T follicular helper cell (primary cell): ENCODE data around the gene STK4.

Experiments used
- DNase-seq: peaks from one replicate; pipeline ENCODE4 v3.0.0-alpha.2; 2020; ENCODE audit warnings: low read depth

STK4 gene

DNA sequence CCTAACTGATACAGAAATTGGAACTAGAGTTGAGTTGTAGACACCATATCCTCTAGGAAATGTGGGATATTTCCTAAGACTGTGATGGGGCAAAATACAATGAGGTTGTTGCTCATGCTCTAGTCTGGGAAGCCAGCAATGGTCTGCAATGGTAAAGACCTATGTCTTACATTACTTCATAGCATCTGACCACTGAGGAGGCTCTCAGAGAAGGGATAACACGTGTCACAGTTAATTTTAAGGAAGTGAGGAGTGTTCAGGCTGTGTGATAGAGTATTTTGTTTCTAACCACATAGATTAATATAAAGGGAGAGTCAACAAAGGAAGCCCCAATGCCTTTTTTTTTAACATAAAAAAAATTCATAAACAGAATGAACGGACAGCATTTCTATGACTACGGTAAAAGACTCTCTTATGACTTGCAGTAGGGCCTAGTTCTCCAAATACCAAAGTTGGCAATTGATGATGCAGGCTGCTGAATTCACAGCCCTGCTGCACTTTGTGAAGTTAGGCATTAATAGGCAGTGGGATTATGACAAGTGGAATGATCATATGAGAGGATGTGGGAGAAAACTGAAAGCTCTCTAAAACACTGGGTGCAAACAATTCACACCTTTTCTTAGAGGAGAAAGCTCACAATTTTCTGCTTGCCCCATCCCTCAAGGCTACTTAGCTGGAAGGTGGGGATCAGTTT is 120.9 kb downstream of the STK4 start:
- DNase-seq: no peak

GRCh38 chr20:45087814-45088213 is 121.5 kb downstream of the STK4 start:
- DNase-seq: no peak

DNA sequence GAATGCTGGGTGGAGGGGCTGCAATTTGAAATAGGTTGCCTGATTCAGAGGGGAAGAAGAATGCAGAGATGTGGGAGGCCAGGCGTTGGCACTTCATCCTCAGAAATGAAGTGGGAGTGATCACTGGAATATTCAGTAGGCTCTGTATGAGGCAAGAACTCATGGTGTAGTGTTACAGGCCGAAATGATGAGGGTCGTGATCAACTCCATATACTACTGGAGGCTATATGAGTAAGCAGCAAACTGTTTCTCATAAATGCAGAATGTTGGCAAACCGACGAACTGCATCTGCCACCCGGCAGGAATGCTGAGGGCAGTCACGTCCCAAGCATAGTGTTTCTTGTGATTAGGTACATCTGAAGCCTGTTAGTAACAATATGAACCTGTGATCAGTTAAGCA is 121.9 kb downstream of the STK4 start:
- no peak for DNase-seq

DNA sequence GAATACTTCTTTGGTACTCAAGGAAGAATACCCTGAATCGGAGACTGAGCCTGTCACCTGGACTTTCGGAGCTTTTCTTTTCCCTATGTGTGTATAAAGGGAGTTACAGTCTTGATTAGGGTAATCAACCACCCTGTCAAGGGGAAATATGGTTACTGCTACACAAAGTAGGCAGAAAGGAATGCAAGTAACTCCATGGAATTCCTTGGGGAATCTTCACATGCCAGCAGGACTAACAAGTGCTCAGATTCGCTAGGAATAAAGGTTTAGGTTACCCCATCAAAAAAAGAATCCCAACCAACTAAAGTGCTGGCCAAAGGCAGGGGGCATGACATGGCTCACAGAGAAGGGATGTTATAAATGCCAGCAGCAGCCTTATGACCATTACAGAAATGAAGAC is 124.2 kb downstream of the STK4 start:
- no peak for DNase-seq

- DNase-seq: no peak
Measured at GRCh38 chr20:45091366-45091765, 125.1 kb downstream of the STK4 start.

GRCh38 chr20:45092898-45093297 is 126.6 kb downstream of the STK4 start:
- no peak for DNase-seq

GRCh38 chr20:45094201-45094600 is 127.9 kb downstream of the STK4 start:
- no peak for DNase-seq

DNA sequence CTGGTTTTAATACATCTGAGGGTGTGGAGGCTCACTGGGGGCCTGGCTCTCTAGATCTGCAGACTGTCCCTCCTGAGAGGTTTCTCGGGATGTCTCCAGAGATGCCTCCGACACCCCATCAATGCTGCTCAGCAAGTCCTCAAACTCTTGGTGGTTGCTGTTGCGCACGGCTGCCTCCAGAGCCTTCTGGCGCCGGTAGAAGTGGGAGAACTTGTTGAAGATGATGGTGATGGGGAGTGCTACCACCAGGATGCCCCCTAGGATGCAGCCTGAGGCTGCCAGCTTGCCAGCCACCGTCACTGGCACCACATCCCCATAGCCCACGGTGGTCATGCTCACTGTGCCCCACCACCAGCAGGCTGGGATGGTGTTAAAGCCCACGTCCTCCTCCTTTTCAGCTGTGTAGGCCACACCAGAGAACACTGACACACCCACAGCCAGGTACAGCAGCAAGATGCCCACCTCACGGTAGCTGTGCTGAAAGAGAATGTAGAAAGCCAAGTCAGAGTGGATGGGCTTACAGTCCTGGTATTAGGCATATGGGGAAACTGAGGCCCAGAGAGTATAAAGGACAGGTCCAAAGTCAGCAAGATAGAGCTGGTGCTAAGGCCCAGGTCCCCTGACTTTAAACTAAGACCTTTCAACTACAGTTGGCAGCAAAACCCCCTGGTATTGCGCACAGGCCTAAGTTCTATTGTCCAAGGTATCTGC is 128.7 kb downstream of the STK4 start:
- no peak for DNase-seq

GRCh38 chr20:45095805-45096238 is 129.5 kb downstream of the STK4 start:
- peak; percentile 37 for DNase-seq

DNA sequence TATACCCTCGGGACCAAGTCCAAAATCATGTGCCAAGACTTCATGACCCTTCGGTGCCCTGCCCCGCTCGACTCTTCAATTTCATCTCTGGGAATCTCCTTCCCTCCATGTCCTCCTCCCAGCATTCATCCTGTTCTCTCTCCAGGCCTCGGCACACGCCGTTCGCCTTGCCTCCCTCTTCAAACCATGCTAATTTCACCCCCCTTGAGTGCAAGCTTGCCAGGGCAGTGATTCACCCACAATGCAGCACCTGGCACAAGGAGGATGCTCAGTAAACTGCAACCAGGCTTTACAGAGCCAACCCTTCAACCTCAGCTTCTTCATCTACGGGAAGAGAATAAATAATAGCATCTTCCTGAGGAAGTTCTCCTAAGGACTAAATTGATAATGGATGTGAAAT is 130.5 kb downstream of the STK4 start:
- no peak for DNase-seq

GRCh38 chr20:45097485-45098102 is 131.3 kb downstream of the STK4 start:
- no peak for DNase-seq

GRCh38 chr20:45098103-45098773 is 131.9 kb downstream of the STK4 start:
- DNase-seq: no peak

DNA sequence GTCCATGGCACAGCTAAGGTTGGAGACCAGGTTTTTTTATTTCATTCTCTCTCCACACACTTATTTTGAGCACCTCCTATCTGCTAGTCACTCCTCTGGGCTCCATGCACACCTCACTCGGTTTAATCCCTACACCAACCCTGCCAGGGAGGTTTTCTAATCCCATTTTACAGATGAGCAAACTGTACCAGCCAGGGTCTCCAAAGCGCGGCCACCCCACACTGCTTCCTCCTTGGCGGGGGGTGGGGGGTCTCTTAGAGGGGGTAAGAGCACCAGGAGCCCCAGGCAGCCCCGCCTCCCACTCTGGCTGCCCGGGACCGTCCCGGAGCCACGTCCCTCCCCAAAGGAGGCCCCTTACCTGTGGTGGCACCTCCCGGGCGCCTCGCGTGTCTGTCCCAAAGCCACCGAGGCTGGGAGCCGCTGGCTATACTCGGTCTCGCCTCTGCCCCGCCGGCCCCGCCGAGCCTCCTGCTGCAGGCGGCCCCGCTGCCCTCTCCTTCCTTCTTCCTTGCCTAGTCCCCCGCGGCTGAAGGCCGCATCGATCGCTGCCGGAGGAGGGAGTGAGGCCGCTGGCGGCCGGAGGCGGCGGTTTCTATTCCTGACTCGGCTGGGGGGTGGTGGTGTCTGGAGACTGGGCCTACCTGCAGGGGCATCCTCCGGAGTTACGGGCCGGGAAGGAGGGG is 134.4 kb downstream of the STK4 start, which contains the start of gene KCNS1:
Gene KCNS1 (minus strand): TSS at position 565 of the 683 bp plus-strand sequence. CDS start 1,891 bp downstream, outside the sequence.
- DNase-seq: no peak

DNA sequence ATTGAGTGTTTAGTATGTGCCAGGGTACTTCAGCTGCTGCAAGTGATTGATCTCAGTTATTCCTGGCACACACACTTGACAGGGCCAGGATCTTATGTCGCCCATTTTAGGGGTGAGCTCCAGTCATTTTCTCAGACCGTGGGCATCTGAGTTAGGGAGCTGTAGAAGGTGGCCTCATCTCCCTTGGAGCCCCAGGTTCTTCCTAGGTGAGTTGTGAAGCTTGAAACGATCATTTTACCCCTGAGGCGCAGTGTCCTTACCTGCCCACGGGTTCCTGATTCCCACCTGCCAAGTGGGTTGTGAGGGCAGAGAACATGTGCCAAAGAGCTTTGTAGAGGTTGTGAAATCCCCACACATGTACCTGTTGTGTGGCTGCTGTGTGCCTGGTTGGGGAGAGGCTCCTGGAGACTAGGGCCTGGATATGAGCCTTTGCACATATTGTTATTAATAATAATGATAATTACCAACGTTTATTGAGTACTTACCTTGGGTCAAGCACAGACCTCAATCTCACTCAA is 135.1 kb downstream of the STK4 start:
- DNase-seq: no peak

- DNase-seq: no peak
Measured at GRCh38 chr20:45103072-45103471, 136.8 kb downstream of the STK4 start.

DNA sequence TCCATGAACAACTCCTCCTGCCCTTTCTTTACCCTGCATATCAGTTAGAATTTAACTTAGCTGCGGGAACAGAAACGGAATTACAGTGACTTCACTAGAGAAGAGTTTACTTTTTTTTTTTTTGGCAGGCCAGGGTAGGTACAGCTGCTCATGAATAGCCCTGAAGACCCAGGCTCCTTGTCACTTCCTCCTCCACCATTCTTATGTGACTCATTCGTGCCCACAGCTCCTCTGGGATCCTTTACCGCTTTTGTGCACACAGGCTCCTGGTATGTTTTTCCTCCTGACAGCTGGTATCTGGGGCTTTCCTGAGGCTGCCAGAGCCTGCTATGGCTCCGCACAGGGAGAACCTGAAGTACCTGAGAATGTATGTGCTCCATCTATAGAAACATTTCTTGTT is 138.5 kb downstream of the STK4 start:
- no peak for DNase-seq

- DNase-seq: no peak
Measured at GRCh38 chr20:45105317-45105716, 139.0 kb downstream of the STK4 start.

- no peak for DNase-seq
Measured at GRCh38 chr20:45109634-45110033, 143.3 kb downstream of the STK4 start.

- no peak for DNase-seq
Measured at GRCh38 chr20:45110301-45110700, 144.0 kb downstream of the STK4 start.

- no peak for DNase-seq
Measured at GRCh38 chr20:45111285-45111684, 145.0 kb downstream of the STK4 start.

GRCh38 chr20:45111799-45112471 is 145.6 kb downstream of the STK4 start:
- no peak for DNase-seq
